H1 (cell line): Measurements from ENCODE around the gene TENT4A. TPM values are rescaled to one million over a fixed set of nuclear protein-coding genes. Genes with fewer than 3 reads are reported as not detected.

ENCODE experiments used
- CTCF ChIA-PET: fragments of 300-600 bp; sonication (Branson Sonifier 250); formaldehyde crosslinking; loops from one replicate; lab custom pipeline; 2021; ENCODE audit not compliant: partially characterized antibody; lab: Charles Lee
- POLR2A ChIA-PET: fragments of 300-600 bp; sonication (Branson Sonifier 250); formaldehyde crosslinking; loops from one replicate; lab custom pipeline; 2021; ENCODE audit warnings: inconsistent platforms; ENCODE audit not compliant: partially characterized antibody; lab: Charles Lee
- DNase-seq, 2 experiments: peaks; one replicate each; pipeline versions ENCODE4 v3.0.0 to v3.0.0-alpha.2; 2010 to 2022; ENCODE audit warnings: low spot score in 2 of 2, low read depth in 1 of 2, mixed read lengths in 1 of 2
- FAIRE-seq: peaks from 2 replicates; lab custom pipeline; 2011; peaks lifted over from hg19 to GRCh38; lab: Jason Lieb, UNC
- H2AFZ ChIP-seq: 2 replicates; pipeline ENCODE4 v1.8.1; 2012; ENCODE audit warnings: low read length, inconsistent platforms
- H2AK5ac ChIP-seq: 2 replicates; pipeline ENCODE4 v1.6.1; 2013; ENCODE audit warnings: low read depth, low read length
- H2BK120ac ChIP-seq: replicated peaks from 2 replicates; pipeline ENCODE3; 2013; ENCODE audit warnings: low read depth, low read length, inconsistent platforms
- H2BK12ac ChIP-seq: 2 replicates; pipeline ENCODE4 v1.6.1; 2013; ENCODE audit warnings: low read depth, low read length
- H2BK15ac ChIP-seq: 2 replicates; pipeline ENCODE4 v1.6.1; 2013; ENCODE audit warnings: low read length
- H2BK20ac ChIP-seq: 2 replicates; pipeline ENCODE4 v1.6.1; 2013; ENCODE audit warnings: low read length
- H2BK5ac ChIP-seq: 2 replicates; pipeline ENCODE4 v1.6.1; 2013; ENCODE audit warnings: low read depth, low read length
- H3K14ac ChIP-seq: 2 replicates; pipeline ENCODE4 v1.6.1; 2013; ENCODE audit warnings: inconsistent platforms; ENCODE audit not compliant: insufficient read length
- H3K18ac ChIP-seq: 2 replicates; pipeline ENCODE4 v1.6.1; 2013; ENCODE audit warnings: low read length; ENCODE audit errors: extremely low read depth
- H3K23ac ChIP-seq: 2 replicates; pipeline ENCODE4 v1.6.1; 2013; ENCODE audit warnings: inconsistent platforms; ENCODE audit not compliant: insufficient read length
- H3K23me2 ChIP-seq: 2 replicates; pipeline ENCODE4 v1.6.1; 2013; ENCODE audit warnings: low read depth, low read length
- H3K27ac ChIP-seq: 2 replicates; pipeline ENCODE4 v1.6.1; 2011; ENCODE audit warnings: low read depth, low read length, inconsistent platforms
- H3K27me3 ChIP-seq, 4 experiments: replicated peaks in 1 of 4; 1 replicate in 1 of 4; 2 replicates in 3 of 4; pipeline versions ENCODE4 v1.6.1 to v1.8.1; 2011 to 2013; ENCODE audit warnings: low read length in 3 of 4, mild to moderate bottlenecking in 3 of 4, inconsistent platforms in 2 of 4, mixed read lengths in 2 of 4, moderate library complexity in 1 of 4; ENCODE audit not compliant: control insufficient read depth in 3 of 4, insufficient read depth in 3 of 4; ENCODE audit errors: extremely low read depth in 1 of 4
- H3K36me3 ChIP-seq, 4 experiments: 2 replicates each; pipeline versions ENCODE4 v1.6.1 to v1.8.1; 2011 to 2013; ENCODE audit warnings: mild to moderate bottlenecking in 4 of 4, low read length in 3 of 4, moderate library complexity in 2 of 4, control low read depth in 1 of 4, inconsistent platforms in 1 of 4; ENCODE audit not compliant: insufficient read depth in 4 of 4, control insufficient read depth in 2 of 4
- H3K4ac ChIP-seq: replicated peaks from 2 replicates; pipeline ENCODE3; 2013; ENCODE audit warnings: low read length, low read depth, mixed read lengths, inconsistent platforms; ENCODE audit not compliant: insufficient read length
- H3K4me1 ChIP-seq, 4 experiments: replicated peaks in 1 of 4; 1 replicate in 1 of 4; 2 replicates in 3 of 4; pipeline versions ENCODE4 v1.6.1 to v1.8.1; 2011 to 2013; ENCODE audit warnings: low read length in 3 of 4, inconsistent platforms in 2 of 4, mixed read lengths in 1 of 4; ENCODE audit not compliant: insufficient read depth in 4 of 4, control insufficient read depth in 3 of 4
- H3K4me2 ChIP-seq, 2 experiments: 2 replicates each; pipeline versions ENCODE4 v1.6.1 to v1.8.1; 2011 to 2013; ENCODE audit warnings: low read depth in 2 of 2, low read length in 2 of 2, control low read depth in 1 of 2, inconsistent platforms in 1 of 2, mild to moderate bottlenecking in 1 of 2; ENCODE audit not compliant: insufficient read depth in 1 of 2
- H3K4me3 ChIP-seq, 4 experiments: fragments of 200-600, 300-600 bp in 1 of 4; sonication (generic), shearing (Covaris generic), sonication (Bioruptor Twin) in 1 of 4; 2 replicates each; pipeline versions ENCODE4 v1.5.1 to v1.8.1; 2011 to 2016; ENCODE audit warnings: low read length in 4 of 4, low read depth in 3 of 4, control low read depth in 2 of 4, inconsistent platforms in 2 of 4, mild to moderate bottlenecking in 2 of 4, mixed read lengths in 1 of 4, moderate library complexity in 1 of 4; ENCODE audit not compliant: insufficient read depth in 2 of 4; ENCODE audit errors: extremely low read depth in 1 of 4
- H3K56ac ChIP-seq: replicated peaks from 2 replicates; pipeline ENCODE3; 2013; ENCODE audit warnings: low read depth, mild to moderate bottlenecking, mixed read lengths, low read length, inconsistent platforms; ENCODE audit not compliant: insufficient read length
- H3K79me1 ChIP-seq: 2 replicates; pipeline ENCODE4 v1.6.1; 2013; ENCODE audit warnings: low read depth, low read length, control low read depth
- H3K79me2 ChIP-seq, 2 experiments: 2 replicates each; pipeline versions ENCODE4 v1.6.1 to v1.8.1; 2012 to 2013; ENCODE audit warnings: low read length in 2 of 2, mild to moderate bottlenecking in 2 of 2, inconsistent platforms in 1 of 2; ENCODE audit not compliant: insufficient read depth in 2 of 2, control insufficient read depth in 1 of 2
- H3K9ac ChIP-seq, 4 experiments: replicated peaks in 1 of 4; 1 replicate in 1 of 4; 2 replicates in 3 of 4; pipeline versions ENCODE4 v1.6.1 to v1.8.1; 2011 to 2013; ENCODE audit warnings: low read depth in 3 of 4, low read length in 3 of 4, control low read depth in 2 of 4, mild to moderate bottlenecking in 2 of 4, moderate library complexity in 2 of 4, inconsistent platforms in 1 of 4; ENCODE audit errors: extremely low read depth in 1 of 4
- H3K9me3 ChIP-seq, 2 experiments: 2 replicates each; pipeline versions ENCODE4 v1.6.1 to v1.8.1; 2012 to 2013; ENCODE audit warnings: mild to moderate bottlenecking in 2 of 2, moderate library complexity in 2 of 2, control low read depth in 1 of 2, inconsistent platforms in 1 of 2, low read depth in 1 of 2, low read length in 1 of 2, mixed read lengths in 1 of 2; ENCODE audit not compliant: insufficient read depth in 2 of 2
- H4K20me1 ChIP-seq, 2 experiments: replicated peaks in 1 of 2; 2 replicates each; pipeline versions ENCODE3 to v1.8.1; 2011 to 2013; ENCODE audit warnings: inconsistent platforms in 2 of 2, low read length in 2 of 2, mild to moderate bottlenecking in 1 of 2; ENCODE audit not compliant: insufficient read depth in 2 of 2, control insufficient read depth in 1 of 2
- H4K5ac ChIP-seq: 2 replicates; pipeline ENCODE4 v1.6.1; 2013; ENCODE audit warnings: low read length, low read depth, mixed read lengths, inconsistent platforms; ENCODE audit not compliant: insufficient read length
- H4K8ac ChIP-seq: 2 replicates; pipeline ENCODE4 v1.8.0; 2013; ENCODE audit warnings: mild to moderate bottlenecking, moderate library complexity, low read length, inconsistent platforms; ENCODE audit not compliant: insufficient read depth; ENCODE audit errors: extremely low read depth
- H4K91ac ChIP-seq: replicated peaks from 2 replicates; pipeline ENCODE3; 2013; ENCODE audit warnings: low read length, mixed read lengths, inconsistent platforms; ENCODE audit not compliant: insufficient read length
- BACH1 ChIP-seq: IDR thresholded peaks from 2 replicates; pipeline ENCODE4 v1.6.1; 2012; ENCODE audit warnings: low read length, improper control_type of control experiment
- E2F6 ChIP-seq: IDR thresholded peaks from 2 replicates; pipeline ENCODE4 v1.6.1; 2012; ENCODE audit warnings: inconsistent platforms
- GABPA ChIP-seq: IDR thresholded peaks from 2 replicates; pipeline ENCODE4 v1.6.1; 2011; ENCODE audit warnings: mild to moderate bottlenecking, low read length, moderate library complexity, borderline replicate concordance; ENCODE audit not compliant: insufficient read depth
- GTF2F1 ChIP-seq: IDR thresholded peaks from 2 replicates; pipeline ENCODE4 v1.6.1; 2012; ENCODE audit warnings: low read depth, low read length, improper control_type of control experiment, borderline replicate concordance
- KDM1A ChIP-seq: fragments of 200-600, 300-600 bp; sonication (generic); IDR thresholded peaks from 2 replicates; pipeline ENCODE4 v1.7.1; 2016; ENCODE audit warnings: mild to moderate bottlenecking, low read length, borderline replicate concordance
- NRF1 ChIP-seq: IDR thresholded peaks from 2 replicates; pipeline ENCODE4 v1.6.1; 2011; ENCODE audit warnings: mild to moderate bottlenecking, low read depth, low read length, improper control_type of control experiment
- POLR2A ChIP-seq, 2 experiments: IDR thresholded peaks; 1 replicate in 1 of 2; 2 replicates in 1 of 2; pipeline ENCODE4 v1.6.1; 2011; ENCODE audit warnings: low read depth in 2 of 2, low read length in 2 of 2, mild to moderate bottlenecking in 2 of 2; ENCODE audit errors: control extremely low read depth in 1 of 2
- POLR2AphosphoS5 ChIP-seq: IDR thresholded peaks from 2 replicates; pipeline ENCODE4 v1.6.1; 2011; ENCODE audit warnings: low read depth, low read length
- RAD21 ChIP-seq, 2 experiments: IDR thresholded peaks in 1 of 2; conservative IDR thresholded peaks in 1 of 2; 2 replicates each; pipeline ENCODE4 v1.6.1; 2011; ENCODE audit warnings: low read depth in 2 of 2, low read length in 2 of 2, improper control_type of control experiment in 1 of 2, inconsistent platforms in 1 of 2, mild to moderate bottlenecking in 1 of 2, moderate library complexity in 1 of 2
- RXRA ChIP-seq: IDR thresholded peaks from 2 replicates; pipeline ENCODE4 v1.6.1; 2011; ENCODE audit warnings: low read depth, mild to moderate bottlenecking, low read length, moderate library complexity; ENCODE audit not compliant: insufficient read depth
- SP4 ChIP-seq: IDR thresholded peaks from 2 replicates; pipeline ENCODE4 v1.6.1; 2012; ENCODE audit warnings: low read length, inconsistent platforms
- SRF ChIP-seq: IDR thresholded peaks from 2 replicates; pipeline ENCODE4 v1.6.1; 2011; ENCODE audit warnings: mild to moderate bottlenecking, low read depth, low read length, moderate library complexity
- WGBS, 2 experiments: shearing (Covaris generic) in 1 of 2; methylation state at CpG; one replicate each; pipeline versions ENCODE4 v1.1.6 to v1.1.7; 2013 to 2015; ENCODE audit warnings: low lambda C conversion rate in 2 of 2, mixed read lengths in 2 of 2, inconsistent platforms in 1 of 2, low coverage in 1 of 2, missing lambda C conversion rate in 1 of 2; ENCODE audit not compliant: insufficient replicate concordance in 2 of 2, insufficient coverage in 1 of 2, insufficient read length in 1 of 2; ENCODE audit errors: extremely low coverage in 1 of 2, missing lambda C conversion rate in 1 of 2; 5-methylcytosine and 5-hydroxymethylcytosine counted together
- polyA plus RNA-seq, 7 experiments: library from polyadenylated mRNA; depleted of rRNA in 3 of 7; stranded (reverse) in 5 of 7; unstranded in 2 of 7; fragments of >200 nt in 5 of 7; fragments of 200-250 nt in 2 of 7; gene quantifications; 1 replicate in 5 of 7; 2 replicates in 1 of 7; 4 replicates in 1 of 7; pipeline versions ENCODE4 v1.2.1 to v1.2.3, GENCODE V29; 2011 to 2013; ENCODE audit warnings: missing spikeins in 2 of 7, mixed read lengths in 2 of 7
- total RNA-seq: library from RNA; stranded (reverse); fragmentation: NEBNext Ultra II Directional; extraction: Animal tissue kit (Norgen Biotek cat#: 25700); gene quantifications from 2 replicates; pipeline ENCODE4 v1.2.1, GENCODE V29; 2021

TENT4A gene
- total and polyA plus RNA-seq, 2 of the 8 experiments (the other 6 are each of a cell fraction or from before 2014, with no cell fraction given), result 8.9 to 25.1 TPM

GRCh38 chr5:6710070-6710469 lies 3.2 kb upstream of the TENT4A start:
- H2BK5ac ChIP-seq, result no peak overlapping the region
- FAIRE-seq (no peak), DNase-seq (no peak)
- H2AFZ ChIP-seq, result no peak overlapping the region
- no peak overlapping the region for H3K14ac ChIP-seq
- H3K4me2 ChIP-seq, result no peak overlapping the region
- TF ChIP-seq RXRA, result no peak
- TF ChIP-seq E2F6, result no peak
- no peak for TF ChIP-seq POLR2A (IDR thresholded peaks at IDR 0.05; ENCODE audit: control extremely low read depth in 1 of 2, low read depth in 2 of 2, low read length in 2 of 2)
- no peak for TF ChIP-seq RAD21 (IDR thresholded peaks at IDR 0.05 in 1 of 2, conservative IDR thresholded peaks at IDR 0.05 in 1 of 2; ENCODE audit: low read depth in 2 of 2, low read length in 2 of 2)
- TF ChIP-seq GABPA, result no peak
- no peak for TF ChIP-seq SRF
- no peak for TF ChIP-seq SP4
- no peak for TF ChIP-seq BACH1
- no peak for TF ChIP-seq GTF2F1
- no peak for TF ChIP-seq KDM1A
- no peak for TF ChIP-seq NRF1
- no peak for TF ChIP-seq POLR2AphosphoS5
- TF ChIP-seq, all 59 proteins: peak for 0
- Histone ChIP-seq H2BK12ac (no peak overlapping the region), H4K5ac (no peak overlapping the region), H4K20me1 (peaks cover 2 to 3% of the 10 kb centered on the region in 2 experiments), H3K4ac (peak overlapping the region; percentile 44), H3K4me3 (no peak overlapping the region), H2BK15ac (no peak overlapping the region), H3K18ac (no peak overlapping the region), H3K27me3 (peaks cover 0 to 3% (median 0%) of the 10 kb centered on the region in 4 experiments; a peak in 3 of 7 replicates), H4K91ac (no peak overlapping the region), H3K9ac (no peak overlapping the region), H3K4me1 (peaks cover 0 to 4% (median 0%) of the 10 kb centered on the region in 4 experiments; a peak in 3 of 7 replicates), H3K79me2 (peaks cover 0 to 5% of the 10 kb centered on the region in 2 experiments; a peak in 2 of 4 replicates), H3K23ac (no peak overlapping the region), H3K36me3 (no peaks in the 10 kb centered on the region), H3K79me1 (no peaks in the 10 kb centered on the region), H2BK20ac (no peak overlapping the region), H2AK5ac (peak overlapping the region; percentile 60; the same call in 1 of the 2 replicates), H3K27ac (no peak overlapping the region), H2BK120ac (no peak overlapping the region), H3K56ac (no peak overlapping the region), H3K9me3 (no peaks in the 10 kb centered on the region), H4K8ac (no peak overlapping the region), H3K23me2 (peaks cover 10% of the 10 kb centered on the region)
- 82% methylated on average over 5 of the region's 5 CpGs; no CpG with 5 or more reads in 1 of the 2 experiments for WGBS, 2 experiments
- ChIA-PET POLR2A (interaction anchor here (1.1 to 3.9 kb wide), 3 partner anchors 9 to 76 kb away, joined by 3 to 29 read pairs (median 9); partner anchors contain the start of genes NSUN2 and SRD5A1), CTCF (interaction anchor here (0.9 kb wide), 1 partner anchor 10 kb away, joined by 5 read pairs; no protein-coding TSS in a partner anchor)
